Mesenchymal stem cell (in vitro differentiated cells and primary cell): Measurements from ENCODE around the gene CTCFL.

Experiments used
- DNase-seq: peaks from one replicate; pipeline ENCODE4 v3.0.0-alpha.2; 2013
- H2AFZ ChIP-seq: one replicate; pipeline ENCODE4 v1.6.1; 2013; ENCODE audit warnings: low read depth, mild to moderate bottlenecking, control low read depth, inconsistent platforms, low read length, moderate library complexity
- H2AK5ac ChIP-seq: 2 replicates; pipeline ENCODE4 v1.6.1; 2013; ENCODE audit warnings: low read length, moderate library complexity, mild to moderate bottlenecking, inconsistent platforms; ENCODE audit not compliant: severe bottlenecking
- H2BK120ac ChIP-seq: one replicate; pipeline ENCODE4 v1.6.1; 2013; ENCODE audit warnings: low read depth, mild to moderate bottlenecking, inconsistent platforms, low read length, moderate library complexity
- H2BK12ac ChIP-seq, 2 experiments: one replicate each; pipeline ENCODE4 v1.6.1; 2013; ENCODE audit warnings: inconsistent platforms in 2 of 2, low read length in 2 of 2, mild to moderate bottlenecking in 2 of 2, moderate library complexity in 2 of 2, control low read depth in 1 of 2
- H2BK15ac ChIP-seq: one replicate; pipeline ENCODE4 v1.6.1; 2013; ENCODE audit warnings: mild to moderate bottlenecking, low read depth, inconsistent platforms; ENCODE audit not compliant: poor library complexity, severe bottlenecking
- H2BK5ac ChIP-seq: 2 replicates; pipeline ENCODE4 v1.6.1; 2013; ENCODE audit warnings: low read depth, mild to moderate bottlenecking, low read length, control low read depth, inconsistent platforms; ENCODE audit not compliant: poor library complexity, severe bottlenecking
- H3K14ac ChIP-seq, 2 experiments: one replicate each; pipeline ENCODE4 v1.6.1; 2013; ENCODE audit warnings: inconsistent platforms in 2 of 2, low read length in 2 of 2, control low read depth in 1 of 2, mild to moderate bottlenecking in 1 of 2, moderate library complexity in 1 of 2
- H3K18ac ChIP-seq, 2 experiments: one replicate each; pipeline ENCODE4 v1.6.1; 2013; ENCODE audit warnings: inconsistent platforms in 2 of 2, low read length in 2 of 2, control low read depth in 1 of 2, low read depth in 1 of 2, mild to moderate bottlenecking in 1 of 2
- H3K23ac ChIP-seq, 2 experiments: one replicate each; pipeline ENCODE4 v1.6.1; 2013; ENCODE audit warnings: inconsistent platforms in 2 of 2, low read length in 2 of 2, mild to moderate bottlenecking in 2 of 2, moderate library complexity in 2 of 2, control low read depth in 1 of 2
- H3K27ac ChIP-seq: 2 replicates; pipeline ENCODE4 v1.5.1; 2013; ENCODE audit warnings: mild to moderate bottlenecking, moderate library complexity, low read length, control low read depth, inconsistent platforms; ENCODE audit not compliant: poor library complexity, severe bottlenecking
- H3K27me3 ChIP-seq, 2 experiments: 2 replicates each; pipeline versions ENCODE4 v1.6.1 to v1.7.0; 2013; ENCODE audit warnings: low read length in 2 of 2, mild to moderate bottlenecking in 2 of 2, moderate library complexity in 2 of 2, control low read depth in 1 of 2, inconsistent platforms in 1 of 2; ENCODE audit not compliant: control insufficient read depth in 1 of 2, insufficient read depth in 1 of 2
- H3K36me3 ChIP-seq, 2 experiments: 2 replicates each; pipeline versions ENCODE4 v1.6.1 to v1.7.0; 2013; ENCODE audit warnings: low read length in 2 of 2, control low read depth in 1 of 2, inconsistent platforms in 1 of 2, low read depth in 1 of 2, mild to moderate bottlenecking in 1 of 2; ENCODE audit not compliant: insufficient read depth in 2 of 2, control insufficient read depth in 1 of 2
- H3K4ac ChIP-seq, 2 experiments: one replicate each; pipeline ENCODE4 v1.6.1; 2013; ENCODE audit warnings: inconsistent platforms in 2 of 2, low read length in 2 of 2, mild to moderate bottlenecking in 2 of 2, moderate library complexity in 2 of 2, control low read depth in 1 of 2, low read depth in 1 of 2
- H3K4me1 ChIP-seq: 2 replicates; pipeline ENCODE4 v1.6.1; 2013; ENCODE audit warnings: low read depth, low read length, control low read depth; ENCODE audit not compliant: control insufficient read depth, insufficient read depth
- H3K4me2 ChIP-seq: 2 replicates; pipeline ENCODE4 v1.6.1; 2013; ENCODE audit warnings: low read length, mild to moderate bottlenecking, inconsistent platforms; ENCODE audit not compliant: poor library complexity, severe bottlenecking
- H3K4me3 ChIP-seq, 2 experiments: 2 replicates each; pipeline versions ENCODE4 v1.5.1 to v1.7.0; 2013; ENCODE audit warnings: low read length in 2 of 2, mild to moderate bottlenecking in 2 of 2, control low read depth in 1 of 2, low read depth in 1 of 2; ENCODE audit not compliant: insufficient read depth in 1 of 2
- H3K79me1 ChIP-seq: replicated peaks from 2 replicates; pipeline ENCODE4 v1.6.1; 2013; ENCODE audit warnings: mild to moderate bottlenecking, control low read depth, low read length, inconsistent platforms; ENCODE audit not compliant: poor library complexity, severe bottlenecking
- H3K9ac ChIP-seq: 2 replicates; pipeline ENCODE4 v1.7.0; 2013; ENCODE audit warnings: mild to moderate bottlenecking, low read length, moderate library complexity
- H3K9me3 ChIP-seq: 2 replicates; pipeline ENCODE4 v1.7.0; 2013; ENCODE audit warnings: mild to moderate bottlenecking, low read length; ENCODE audit not compliant: control insufficient read depth
- H4K8ac ChIP-seq: one replicate; pipeline ENCODE4 v1.6.1; 2013; ENCODE audit warnings: inconsistent platforms, mild to moderate bottlenecking, low read length, moderate library complexity
- H4K91ac ChIP-seq: one replicate; pipeline ENCODE4 v1.6.1; 2013; ENCODE audit warnings: mild to moderate bottlenecking, low read length, inconsistent platforms
- WGBS: methylation state at CpG from one replicate; pipeline ENCODE4 v1.1.7; 2013; ENCODE audit warnings: mixed read lengths; 5-methylcytosine and 5-hydroxymethylcytosine counted together

Gene CTCFL

GRCh38 chr20:57503035-57503658 is 21.8 kb downstream of the CTCFL start:
- peaks cover 28% of the 10 kb centered on the region for H3K4me1 ChIP-seq
- no peak overlapping the region for H3K23ac ChIP-seq
- no peak overlapping the region for H3K4me3 ChIP-seq
- no peak for DNase-seq
- H2BK15ac ChIP-seq, result no peak overlapping the region
- 89% methylated on average over 20 of the region's 20 CpGs for WGBS
- no peak overlapping the region for H3K9ac ChIP-seq
- H3K14ac ChIP-seq, result no peak overlapping the region
- H2AFZ ChIP-seq, result no peak overlapping the region
- no peak overlapping the region for H3K4ac ChIP-seq
- no peaks in the 10 kb centered on the region for H3K79me1 ChIP-seq
- no peak overlapping the region for H2BK5ac ChIP-seq
- no peak overlapping the region for H4K8ac ChIP-seq
- H2BK120ac ChIP-seq, result no peak overlapping the region
- no peak overlapping the region for H3K4me2 ChIP-seq
- H3K18ac ChIP-seq, result no peak overlapping the region
- no peak overlapping the region for H2BK12ac ChIP-seq
- no peaks in the 10 kb centered on the region for H3K36me3 ChIP-seq
- no peak overlapping the region for H4K91ac ChIP-seq
- peaks cover 0 to 54% of the 10 kb centered on the region in 2 experiments for H3K27me3 ChIP-seq
- H3K27ac ChIP-seq, result no peak overlapping the region
- peak overlapping the region; percentile 80 for H2AK5ac ChIP-seq
- no peaks in the 10 kb centered on the region for H3K9me3 ChIP-seq

GRCh38 chr20:57502336-57502700 is 22.6 kb downstream of the CTCFL start:
- Histone ChIP-seq H2BK120ac (no peak overlapping the region), H3K4ac (no peak overlapping the region), H3K18ac (no peak overlapping the region), H3K9me3 (no peaks in the 10 kb centered on the region), H2BK12ac (no peak overlapping the region), H3K4me2 (no peak overlapping the region), H3K36me3 (no peaks in the 10 kb centered on the region), H3K27me3 (peaks cover 0 to 62% of the 10 kb centered on the region in 2 experiments), H3K79me1 (no peaks in the 10 kb centered on the region), H4K8ac (no peak overlapping the region), H2AK5ac (peak overlapping the region; percentile 80), H2AFZ (no peak overlapping the region), H3K27ac (peak overlapping the region; percentile 59), H3K4me3 (no peak overlapping the region), H3K23ac (no peak overlapping the region), H2BK15ac (no peak overlapping the region), H3K14ac (no peak overlapping the region), H4K91ac (no peak overlapping the region), H3K4me1 (peaks cover 25% of the 10 kb centered on the region), H2BK5ac (no peak overlapping the region), H3K9ac (no peak overlapping the region)
- 89% methylated on average over 6 of the region's 6 CpGs for WGBS
- no peak for DNase-seq

- Histone ChIP-seq H2BK12ac (no peak overlapping the region), H3K27ac (peak overlapping the region; percentile 60), H3K14ac (no peak overlapping the region), H3K4me1 (peaks cover 25% of the 10 kb centered on the region), H3K18ac (no peak overlapping the region), H2AK5ac (peak overlapping the region; percentile 72), H3K9ac (no peak overlapping the region), H4K8ac (no peak overlapping the region), H4K91ac (no peak overlapping the region), H3K36me3 (no peaks in the 10 kb centered on the region), H2BK5ac (peak overlapping the region; percentile 1), H2BK120ac (no peak overlapping the region), H3K4me2 (peak overlapping the region; percentile 29), H3K27me3 (peaks cover 0 to 68% of the 10 kb centered on the region in 2 experiments), H2AFZ (no peak overlapping the region), H3K4ac (no peak overlapping the region), H2BK15ac (no peak overlapping the region), H3K23ac (no peak overlapping the region), H3K4me3 (no peak overlapping the region), H3K9me3 (no peaks in the 10 kb centered on the region), H3K79me1 (no peaks in the 10 kb centered on the region)
- WGBS, result 72% methylated on average over 14 of the region's 17 CpGs
- no peak for DNase-seq
Observed at GRCh38 chr20:57501461-57502335, 23.2 kb downstream of the CTCFL start.

GRCh38 chr20:57500962-57501361 is 24.0 kb downstream of the CTCFL start:
- Histone ChIP-seq H2AK5ac (peak overlapping the region; percentile 84), H3K23ac (no peak overlapping the region), H2AFZ (no peak overlapping the region), H3K4me3 (no peak overlapping the region), H2BK15ac (no peak overlapping the region), H2BK5ac (no peak overlapping the region), H3K9ac (no peak overlapping the region), H3K4ac (no peak overlapping the region), H2BK120ac (no peak overlapping the region), H3K79me1 (no peaks in the 10 kb centered on the region), H3K14ac (no peak overlapping the region), H3K27ac (peak overlapping the region; percentile 60), H3K9me3 (no peaks in the 10 kb centered on the region), H3K4me2 (no peak overlapping the region), H2BK12ac (no peak overlapping the region), H3K27me3 (peaks cover 0 to 73% of the 10 kb centered on the region in 2 experiments), H3K36me3 (no peaks in the 10 kb centered on the region), H3K18ac (no peak overlapping the region), H4K91ac (no peak overlapping the region), H3K4me1 (peaks cover 24% of the 10 kb centered on the region), H4K8ac (no peak overlapping the region)
- WGBS, result 87% methylated on average over 17 of the region's 17 CpGs
- DNase-seq, result no peak
